ENCODE data around the gene ALK. TPM values are rescaled to one million over a fixed set of nuclear protein-coding genes. Genes with fewer than 3 reads are reported as not detected.

ALK gene
- total RNA-seq, 1 donor from 2014 or later, result 1.1 TPM

- DNase-seq, result no peak
- Histone ChIP-seq H3K27ac (no peak overlapping the region), H3K4me3 (no peak overlapping the region), H3K36me3 (no peaks in the 10 kb centered on the region), H3K27me3 (ENCODE audit: low read depth) (no peaks in the 10 kb centered on the region), H3K9me3 (no peaks in the 10 kb centered on the region), H3K4me1 (no peaks in the 10 kb centered on the region)
- intact Hi-C loops (cut with DNase I), result no loop called here
- no peak for ATAC-seq
- TF ChIP-seq CTCF (IDR thresholded peaks at IDR 0.05), result no peak
Measured at GRCh38 chr2:29731948-29732347, 189.4 kb downstream of the ALK start.

DNA sequence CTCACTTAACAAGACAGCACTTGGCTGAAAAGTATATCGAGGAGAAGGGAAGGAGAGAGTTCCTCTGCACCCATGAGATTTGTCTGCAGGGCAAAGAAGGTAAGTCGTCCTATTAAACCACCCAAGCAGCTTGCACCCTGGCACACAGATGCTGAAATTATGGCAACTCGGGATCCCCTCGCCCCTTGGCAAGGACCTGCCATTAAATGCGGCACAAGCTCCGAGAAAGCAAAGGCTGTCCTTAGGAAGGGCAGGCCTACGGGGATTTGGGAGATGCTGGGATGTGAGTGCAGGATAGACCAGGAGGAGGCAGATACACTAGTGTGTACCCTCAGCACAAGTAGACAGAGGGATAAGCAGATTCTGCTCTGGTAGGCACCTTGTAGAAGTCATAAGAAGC, 191.5 kb downstream of the ALK start:
- no peak overlapping the region for H3K27ac ChIP-seq
- no peaks in the 10 kb centered on the region for H3K9me3 ChIP-seq
- H3K27me3 ChIP-seq (ENCODE audit: low read depth), result no peaks in the 10 kb centered on the region
- ATAC-seq (no peak), DNase-seq (no peak)
- H3K4me3 ChIP-seq, result no peak overlapping the region
- intact Hi-C loops (cut with DNase I), result no loop called here
- no peaks in the 10 kb centered on the region for H3K4me1 ChIP-seq
- H3K36me3 ChIP-seq, result no peaks in the 10 kb centered on the region
- TF ChIP-seq CTCF (IDR thresholded peaks at IDR 0.05), result no peak

GRCh38 chr2:29729401-29729800, 192.0 kb downstream of the ALK start:
- intact Hi-C loops (cut with DNase I), result no loop called here
- Histone ChIP-seq H3K9me3 (no peaks in the 10 kb centered on the region), H3K4me3 (no peak overlapping the region), H3K4me1 (no peaks in the 10 kb centered on the region), H3K27me3 (ENCODE audit: low read depth) (no peaks in the 10 kb centered on the region), H3K27ac (no peak overlapping the region), H3K36me3 (no peaks in the 10 kb centered on the region)
- ATAC-seq (no peak), DNase-seq (no peak)
- TF ChIP-seq CTCF (IDR thresholded peaks at IDR 0.05), result no peak

DNA sequence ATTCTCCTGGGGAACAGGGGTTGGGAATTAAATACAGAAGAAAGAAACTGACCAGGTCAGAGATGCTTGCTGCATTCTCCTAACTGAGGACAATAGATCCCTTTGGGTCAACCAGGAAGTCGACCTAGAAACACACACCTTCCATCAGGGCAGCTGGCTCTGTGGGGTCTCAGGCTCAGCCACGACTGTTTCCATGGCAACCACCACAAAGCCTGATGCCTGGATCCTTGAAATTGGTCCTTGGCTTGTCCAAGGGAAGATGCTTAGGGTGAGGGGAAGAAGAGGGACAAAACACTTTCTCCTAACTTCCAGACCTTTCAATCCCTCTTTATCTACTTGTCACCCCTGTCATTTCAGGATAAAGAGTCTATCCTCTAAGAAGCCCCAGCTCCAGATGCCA, 194.4 kb downstream of the ALK start:
- Histone ChIP-seq H3K36me3 (no peaks in the 10 kb centered on the region), H3K9me3 (no peaks in the 10 kb centered on the region), H3K27me3 (ENCODE audit: low read depth) (no peaks in the 10 kb centered on the region), H3K4me1 (no peaks in the 10 kb centered on the region), H3K27ac (no peak overlapping the region), H3K4me3 (no peak overlapping the region)
- TF ChIP-seq CTCF (IDR thresholded peaks at IDR 0.05), result no peak
- DNase-seq (no peak), ATAC-seq (no peak)
- intact Hi-C loops (cut with DNase I), result no loop called here

GRCh38 chr2:29725610-29726009, 195.8 kb downstream of the ALK start:
- H3K4me3 ChIP-seq, result no peak overlapping the region
- no peaks in the 10 kb centered on the region for H3K4me1 ChIP-seq
- no peaks in the 10 kb centered on the region for H3K9me3 ChIP-seq
- ATAC-seq (no peak), DNase-seq (no peak)
- H3K36me3 ChIP-seq, result no peaks in the 10 kb centered on the region
- TF ChIP-seq CTCF (IDR thresholded peaks at IDR 0.05), result no peak
- intact Hi-C loops (cut with DNase I), result no loop called here
- no peaks in the 10 kb centered on the region for H3K27me3 ChIP-seq (ENCODE audit: low read depth)
- no peak overlapping the region for H3K27ac ChIP-seq

- TF ChIP-seq CTCF (IDR thresholded peaks at IDR 0.05), result no peak
- Histone ChIP-seq H3K9me3 (no peaks in the 10 kb centered on the region), H3K36me3 (no peaks in the 10 kb centered on the region), H3K4me1 (no peaks in the 10 kb centered on the region), H3K27ac (no peak overlapping the region), H3K27me3 (ENCODE audit: low read depth) (no peaks in the 10 kb centered on the region), H3K4me3 (no peak overlapping the region)
- DNase-seq, result no peak
- intact Hi-C loops (cut with DNase I), result no loop called here
- ATAC-seq, result no peak
Measured at GRCh38 chr2:29724282-29724681, 197.1 kb downstream of the ALK start.
